OCI-LY7 (cell line): Measurements from ENCODE around the gene SLC27A6.

ENCODE experiments used
- CTCF ChIP-seq: fragments of 200-600 bp; sonication (generic); conservative IDR thresholded peaks from 2 replicates; pipeline ENCODE4 v1.5.1; 2014; ENCODE audit warnings: mild to moderate bottlenecking, antibody characterized with exemption, low read length, moderate library complexity, mixed read lengths
- EZH2phosphoT487 ChIP-seq: fragments of 200-600 bp; sonication (generic); IDR thresholded peaks from 2 replicates; pipeline ENCODE4 v1.6.1; 2018; ENCODE audit warnings: low read depth, borderline replicate concordance, mild to moderate bottlenecking, mixed run types, antibody characterized with exemption, low read length, moderate library complexity, mixed read lengths

- no peak for TF ChIP-seq EZH2phosphoT487
- TF ChIP-seq CTCF, result no peak
Observed at GRCh38 chr5:129018837-129019236, 53.5 kb downstream of the SLC27A6 start.
